Fibroblast of upper back skin (primary cell): ENCODE data around the gene FAR1.
A peak's percentile ranks its signal among the peaks of the same experiment; 100 is the strongest.
"Not testable (repeated sequence)": the region's sequence is repeated elsewhere in the genome, so short reads cannot be mapped to it uniquely, and the experiment has no call there.

Experiments used
- DNase-seq: peaks from one replicate; pipeline ENCODE4 v3.0.0-alpha.2; 2013

FAR1 gene

DNA sequence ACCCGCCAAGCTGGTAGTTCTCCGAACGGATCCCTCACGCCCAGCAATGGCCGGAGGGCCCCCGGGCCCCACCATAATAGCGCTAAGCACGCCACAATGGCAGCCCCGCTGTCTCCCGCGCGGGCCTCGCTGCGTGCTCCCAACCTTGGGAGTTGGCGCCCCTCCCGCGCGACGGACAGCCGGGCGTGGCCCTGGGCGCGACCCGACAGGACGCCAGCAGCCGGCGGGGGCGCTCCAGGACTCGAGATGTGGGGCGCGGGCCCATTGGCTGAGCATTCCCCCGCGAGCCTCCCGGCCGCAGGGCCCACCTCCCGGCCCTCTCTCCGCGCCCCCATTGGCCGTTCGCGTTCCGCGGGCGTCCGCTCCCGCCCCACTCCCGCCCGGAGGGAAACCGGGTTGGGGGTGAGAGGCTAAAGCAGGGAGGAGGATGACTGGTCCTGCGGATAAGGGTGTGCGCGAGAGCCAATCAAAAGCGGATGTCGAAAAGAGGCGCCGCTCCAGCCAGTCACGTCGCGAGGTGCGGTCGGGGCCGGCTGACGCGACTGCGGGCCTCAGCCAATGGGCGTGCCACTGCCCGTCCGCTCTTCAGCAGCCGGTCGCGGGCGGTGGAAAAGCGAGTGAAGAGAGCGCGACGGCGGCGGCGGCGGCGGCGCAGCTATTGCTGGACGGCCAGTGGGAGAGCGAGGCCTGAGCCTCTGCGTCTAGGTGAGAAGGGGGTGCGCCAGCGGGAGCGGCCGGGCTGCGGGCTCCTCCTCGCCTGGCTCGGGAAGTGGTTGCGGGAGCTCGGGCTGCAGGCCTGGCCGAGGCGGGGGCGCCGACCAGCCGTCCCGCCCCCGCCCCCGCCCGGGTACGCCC lies at the start of gene FAR1:
Gene FAR1 (plus strand): TSS at position 567 of the 855 bp plus-strand sequence. CDS start 26,098 bp downstream, outside the sequence.
- peak; percentile 99 for DNase-seq

GRCh38 chr11:13620063-13620462 lies 48.4 kb upstream of the FAR1 start:
- DNase-seq, result no peak

- DNase-seq, result not testable (repeated sequence)
Measured at GRCh38 chr11:13626818-13627217, 41.6 kb upstream of the FAR1 start.

DNA sequence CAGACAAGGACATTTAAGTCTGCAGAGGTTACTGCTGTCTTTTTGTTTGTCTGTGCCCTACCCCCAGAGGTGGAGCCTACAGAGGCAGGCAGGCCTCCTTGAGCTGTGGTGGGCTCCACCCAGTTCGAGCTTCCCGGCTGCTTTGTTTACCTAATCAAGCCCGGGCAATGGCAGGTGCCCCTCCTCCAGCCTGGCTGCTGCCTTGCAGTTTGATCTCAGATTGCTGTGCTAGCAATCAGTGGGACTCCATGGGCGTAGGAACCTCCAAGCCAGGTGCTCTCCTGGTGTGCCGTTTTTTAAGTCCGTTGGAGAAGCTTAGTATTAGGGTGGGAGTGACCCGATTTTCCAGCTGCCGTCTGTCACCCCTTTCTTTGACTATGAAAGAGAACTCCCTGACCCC lies 39.8 kb upstream of the FAR1 start:
- not testable (repeated sequence) for DNase-seq

- DNase-seq, result no peak
Measured at GRCh38 chr11:13629779-13630178, 38.7 kb upstream of the FAR1 start.

- DNase-seq, result no peak
Measured at GRCh38 chr11:13635290-13635689, 33.2 kb upstream of the FAR1 start.

- DNase-seq, result no peak
Measured at GRCh38 chr11:13635804-13636203, 32.7 kb upstream of the FAR1 start.

DNA sequence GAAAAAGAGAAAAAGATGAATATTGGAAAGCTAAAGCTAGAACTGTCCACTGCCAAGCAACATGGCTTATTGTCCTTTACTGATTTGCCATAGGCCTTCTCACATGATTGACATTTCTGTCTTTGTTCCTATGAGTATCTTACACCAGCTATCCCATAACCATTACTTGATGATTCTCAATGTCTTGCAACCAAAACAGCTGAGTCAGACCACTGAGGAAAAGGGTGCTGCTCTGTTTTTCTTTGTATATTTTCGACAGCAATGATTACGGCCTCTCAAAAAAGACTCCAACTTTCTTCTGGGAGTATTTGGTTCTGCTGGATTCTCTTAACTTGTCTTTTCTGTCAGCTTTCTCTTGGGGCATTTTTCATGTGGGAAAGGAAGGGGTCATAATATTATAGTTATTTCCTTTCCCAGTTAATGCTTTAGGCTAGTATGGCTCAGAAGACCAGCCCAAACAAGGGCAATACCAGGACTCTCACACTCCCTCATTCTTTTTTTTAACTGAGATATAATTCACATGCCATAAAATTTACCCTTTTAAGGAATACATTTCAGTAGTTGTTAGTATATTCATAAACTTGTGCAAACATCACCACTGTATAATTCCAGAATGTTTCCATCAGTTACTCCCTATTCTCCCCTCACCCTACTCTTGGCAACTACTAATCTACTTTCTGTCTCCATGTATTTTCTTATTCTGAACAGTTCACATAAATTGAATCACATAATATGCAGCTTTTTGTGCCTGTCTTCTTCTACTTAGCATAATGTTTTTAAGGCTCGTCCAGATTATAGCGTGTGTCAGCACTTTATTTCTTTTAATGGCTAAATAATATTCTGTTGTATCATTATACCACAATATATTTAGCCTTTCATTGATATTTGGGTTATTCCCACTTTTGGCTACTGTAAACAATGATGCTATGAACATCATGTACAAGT lies 31.1 kb upstream of the FAR1 start:
- DNase-seq, result no peak

- DNase-seq, result no peak
Measured at GRCh38 chr11:13638422-13638821, 30.0 kb upstream of the FAR1 start.

DNA sequence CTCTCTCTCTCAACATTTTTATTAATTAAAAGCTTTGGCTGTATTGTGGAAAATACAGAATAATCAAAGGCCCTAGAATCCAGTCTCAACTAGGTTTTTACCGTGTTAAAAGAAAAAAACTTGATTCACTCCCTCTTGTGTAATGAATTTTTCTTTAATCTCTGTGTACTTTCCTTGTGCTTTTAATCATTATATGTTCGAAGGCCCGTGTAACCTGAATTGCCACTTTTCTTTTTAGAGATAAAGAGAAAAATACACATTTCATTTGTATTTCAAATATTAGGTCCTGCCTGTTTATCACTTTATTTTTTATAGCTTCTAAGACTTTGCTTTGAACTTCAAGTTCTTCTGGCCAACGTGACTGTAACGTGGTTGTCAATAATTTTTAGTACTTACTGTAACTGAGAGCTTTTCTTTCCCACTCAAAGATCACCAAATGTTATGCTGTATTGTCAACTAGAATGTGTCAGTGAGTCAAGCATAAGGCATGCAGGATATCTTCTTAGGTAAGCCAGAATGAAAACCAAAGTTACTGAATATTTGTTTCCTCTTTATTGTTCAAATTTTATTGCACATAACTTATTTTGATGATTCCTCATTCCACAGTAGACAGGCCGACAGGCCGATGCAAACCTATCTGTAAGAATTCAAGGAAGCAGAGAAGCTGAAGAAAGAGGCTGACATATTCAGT lies 23.3 kb upstream of the FAR1 start:
- DNase-seq, result peak; percentile 12

- DNase-seq, result no peak
Measured at GRCh38 chr11:13647391-13647790, 21.1 kb upstream of the FAR1 start.

DNA sequence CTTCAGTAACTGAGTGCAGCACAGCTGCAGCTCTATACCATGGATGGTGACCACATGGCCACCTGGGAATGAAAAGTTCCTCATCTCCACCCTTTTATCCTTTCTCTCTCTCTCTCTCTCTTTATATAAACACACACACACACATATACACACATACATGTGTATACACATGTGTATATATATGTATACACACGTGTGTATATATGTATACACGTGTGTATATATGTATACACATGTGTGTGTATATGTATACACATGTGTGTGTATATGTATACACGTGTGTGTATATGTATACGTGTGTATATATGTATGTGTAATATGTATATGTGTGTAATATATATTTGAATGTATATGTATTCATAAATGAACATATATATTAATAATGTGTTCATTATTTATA lies 18.8 kb upstream of the FAR1 start:
- DNase-seq, result no peak

DNA sequence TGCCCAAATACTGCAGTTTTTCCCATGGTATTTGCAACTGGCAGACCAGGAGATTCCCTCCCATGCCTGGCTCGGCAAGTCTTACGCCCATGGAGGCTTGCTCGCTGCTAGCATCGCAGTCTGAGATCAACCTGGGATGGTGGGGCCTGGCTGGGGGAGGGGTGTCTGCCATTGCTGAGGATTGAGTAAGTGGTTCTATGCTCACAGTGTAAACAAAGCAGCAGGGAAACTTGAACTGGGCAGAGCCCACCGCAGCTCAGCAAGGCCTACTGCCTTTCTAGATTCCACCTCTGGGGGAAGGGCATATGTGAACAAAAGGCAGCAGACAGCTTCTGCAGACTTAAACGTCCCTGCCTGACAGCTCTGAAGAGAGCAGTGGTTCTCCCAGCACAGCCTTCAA lies 17.0 kb upstream of the FAR1 start:
- not testable (repeated sequence) for DNase-seq

DNA sequence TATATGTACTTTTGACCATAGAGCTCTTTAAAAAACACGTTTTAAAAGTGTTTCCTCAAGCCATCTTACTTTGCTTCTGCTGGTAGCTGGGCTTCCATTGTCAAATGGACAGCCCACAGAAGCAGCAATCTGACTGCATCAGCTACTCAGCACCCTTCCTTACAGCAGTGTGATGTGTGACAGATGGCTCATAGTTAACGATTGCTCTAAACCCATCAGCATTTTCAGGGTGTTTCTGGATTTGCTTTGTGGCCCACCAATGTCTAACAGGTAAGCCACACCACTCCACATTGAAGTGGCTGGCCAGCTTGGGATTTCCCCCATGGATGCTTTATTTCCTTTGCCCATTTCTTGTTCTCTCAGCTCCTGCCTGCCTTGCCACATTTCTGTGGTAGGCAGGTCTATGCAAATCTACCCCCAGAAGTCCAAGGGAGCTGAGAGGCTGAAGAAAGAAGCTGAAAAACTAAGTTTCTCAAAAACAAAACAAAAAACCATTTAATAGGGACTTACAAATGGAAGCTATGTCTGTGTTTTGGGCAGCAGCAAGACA lies 7.3 kb upstream of the FAR1 start:
- no peak for DNase-seq

DNA sequence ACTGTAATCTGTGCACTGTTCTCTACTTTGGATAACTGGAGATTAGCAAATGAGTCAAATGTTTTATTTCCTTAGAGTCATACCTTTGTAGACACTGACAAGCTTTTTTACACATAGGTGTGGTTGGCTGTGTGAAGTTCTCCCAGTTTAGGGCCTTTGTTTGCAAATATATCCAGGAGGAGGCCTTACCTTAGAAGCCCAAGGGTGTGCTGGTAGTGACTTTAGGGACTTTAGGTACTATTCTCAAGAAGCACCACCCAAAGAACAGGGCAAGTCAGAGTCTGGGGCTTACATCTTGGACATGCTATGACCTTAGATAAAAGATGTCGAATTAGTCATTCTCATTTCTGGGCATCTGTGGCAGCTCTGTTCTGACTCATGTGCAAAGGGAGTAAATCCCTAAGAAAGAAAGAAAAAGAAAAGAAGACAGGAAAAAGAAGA lies 4.8 kb upstream of the FAR1 start:
- no peak for DNase-seq

DNA sequence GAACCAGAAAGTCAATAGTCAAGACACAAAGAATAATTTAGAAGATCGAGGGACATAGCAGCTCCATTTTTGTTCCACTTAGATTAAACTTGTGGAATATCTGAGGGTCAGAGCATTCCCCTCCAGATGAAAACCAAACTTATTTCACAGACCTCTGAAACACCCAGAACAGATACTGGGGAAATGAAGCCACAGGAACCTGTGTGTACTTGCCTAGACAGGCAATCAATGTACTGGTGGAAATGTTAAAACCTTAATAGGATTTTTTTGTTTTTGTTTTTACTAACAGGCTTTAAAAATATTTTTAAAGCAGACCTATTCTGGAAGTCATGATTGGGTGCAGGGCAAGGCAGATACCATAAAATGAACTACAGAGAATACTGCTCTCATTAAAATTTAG lies 4.1 kb upstream of the FAR1 start:
- no peak for DNase-seq

DNA sequence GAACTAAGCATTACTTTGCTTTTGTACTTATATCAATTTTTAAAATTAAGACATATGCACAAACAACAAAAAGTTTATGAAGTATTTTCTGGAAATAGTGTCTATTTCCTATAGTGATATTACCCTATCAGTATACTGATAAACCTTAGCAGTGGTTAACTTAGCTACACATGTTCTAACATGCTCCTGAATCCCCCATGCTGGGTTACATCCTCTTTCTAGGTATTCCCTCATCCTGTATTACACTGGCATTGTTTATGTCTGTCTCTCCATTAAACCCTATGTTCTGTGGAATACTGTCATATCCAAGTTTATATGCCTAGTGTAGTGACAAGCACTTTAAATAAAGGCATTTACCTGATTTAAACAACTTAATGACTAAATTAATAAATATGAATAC lies 1.8 kb upstream of the FAR1 start:
- no peak for DNase-seq

DNA sequence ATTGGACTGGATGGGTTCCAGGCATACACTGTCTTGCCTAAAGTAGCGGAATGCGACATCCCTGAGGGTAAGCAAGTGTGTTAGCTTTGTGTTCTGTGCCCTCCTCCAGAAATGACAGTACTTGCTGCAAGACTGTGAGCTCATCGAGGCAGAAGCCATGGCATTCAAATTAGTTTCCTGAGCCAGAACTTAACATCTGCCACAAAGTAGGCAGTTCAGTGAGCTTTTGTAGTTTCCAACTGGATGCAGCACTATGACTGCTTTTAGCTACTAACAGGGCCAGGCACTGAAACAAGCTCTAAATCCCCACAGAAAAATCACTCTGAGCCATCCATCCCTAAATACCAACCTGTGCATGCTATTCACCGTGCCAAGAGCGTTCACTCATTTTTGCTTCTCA lies 1.2 kb upstream of the FAR1 start:
- DNase-seq, result no peak

- no peak for DNase-seq
Measured at GRCh38 chr11:13667795-13668101, 720 bp upstream of the FAR1 start.

GRCh38 chr11:13668957-13669521 lies 571 bp downstream of the FAR1 start:
- DNase-seq, result peak; percentile 11

GRCh38 chr11:13669544-13670488 lies 1.3 kb downstream of the FAR1 start:
- peak; percentile 13 for DNase-seq
